Thyroid gland (tissue), 4 donors: ENCODE data around the gene SELP. TPM values are rescaled to one million over a fixed set of nuclear protein-coding genes. Genes with fewer than 3 reads are reported as not detected.

Experiments used
- DNase-seq, 2 donors: peaks; one replicate each; pipeline ENCODE4 v3.0.0-alpha.2; 2019
- H3K27ac ChIP-seq, 3 donors: fragments of 200-600 bp; sonication (generic); 1 replicate in 2 of 3; 2 replicates in 1 of 3; pipeline ENCODE4 v1.5.1; 2016 to 2019; ENCODE audit warnings: mild to moderate bottlenecking in 1 of 3, moderate library complexity in 1 of 3
- H3K27me3 ChIP-seq: fragments of 200-600 bp; sonication (generic); one replicate; pipeline ENCODE4 v1.5.1; 2019
- H3K36me3 ChIP-seq, 2 donors: fragments of 200-600 bp; sonication (generic); one replicate each; pipeline ENCODE4 v1.5.1; 2016 to 2019
- H3K4me1 ChIP-seq, 2 donors: fragments of 200-600 bp; sonication (generic); one replicate each; pipeline ENCODE4 v1.5.1; 2017 to 2019
- H3K4me3 ChIP-seq, 3 donors: fragments of 200-600 bp; sonication (generic); replicated peaks in 1 of 3; 1 replicate in 2 of 3; 2 replicates in 1 of 3; pipeline ENCODE4 v1.5.1; 2016; ENCODE audit warnings: mild to moderate bottlenecking in 1 of 3
- H3K9me3 ChIP-seq: fragments of 200-600 bp; sonication (generic); one replicate; pipeline ENCODE4 v1.5.1; 2017
- POLR2A ChIP-seq, 2 donors: fragments of 450-650 bp; IDR thresholded peaks; one replicate each; pipeline ENCODE4 v1.6.1; 2017; ENCODE audit warnings: antibody characterized with exemption in 2 of 2, mild to moderate bottlenecking in 2 of 2, moderate library complexity in 1 of 2
- WGBS, 2 donors: methylation state at CpG; one replicate each; pipeline ENCODE4 v1.1.5; 2017; 5-methylcytosine and 5-hydroxymethylcytosine counted together
- intact Hi-C: fragments of 100-400 bp; cut with DNase I; formaldehyde crosslinking; loops from one replicate; pipeline ENCODE4 v1.15.1; 2023
- total RNA-seq, 4 donors: library from RNA; depleted of rRNA; stranded (reverse); fragments of >200 nt; gene quantifications; one replicate each; pipeline ENCODE4 v1.2.3, GENCODE V29; 2016
- TF ChIP-seq, protein P1 (sequence below), 6 experiments: fragments of 200-600 bp in 3 of 6; fragments of 450-650 bp in 3 of 6; sonication (generic) in 3 of 6; IDR thresholded peaks; one replicate each; pipeline ENCODE4 v1.5.1; 2016 to 2019; ENCODE audit warnings: antibody characterized with exemption in 6 of 6, mild to moderate bottlenecking in 2 of 6, inconsistent platforms in 1 of 6, moderate library complexity in 1 of 6

Gene SELP
- total RNA-seq, 4 donors from 2014 or later: 3.6 to 8.2 (median 5.4) TPM

GRCh38 chr1:169647512-169647911 lies 17.6 kb upstream of the SELP start:
- no peaks in the 10 kb centered on the region for H3K27me3 ChIP-seq
- H3K4me1 ChIP-seq: no peaks in the 10 kb centered on the region
- intact Hi-C loops: no loop called here

GRCh38 chr1:169644297-169644696 lies 14.4 kb upstream of the SELP start:
- 76 to 80% methylated on average over 3 of the region's 3 CpGs for WGBS, 2 donors
- Histone ChIP-seq H3K27ac (no peak overlapping the region), H3K27me3 (no peaks in the 10 kb centered on the region), H3K4me1 (no peaks in the 10 kb centered on the region), H3K9me3 (no peaks in the 10 kb centered on the region), H3K4me3 (no peak overlapping the region), H3K36me3 (no peaks in the 10 kb centered on the region)
- intact Hi-C loops: no loop called here
- DNase-seq: no peak
- TF ChIP-seq, protein P1, sequence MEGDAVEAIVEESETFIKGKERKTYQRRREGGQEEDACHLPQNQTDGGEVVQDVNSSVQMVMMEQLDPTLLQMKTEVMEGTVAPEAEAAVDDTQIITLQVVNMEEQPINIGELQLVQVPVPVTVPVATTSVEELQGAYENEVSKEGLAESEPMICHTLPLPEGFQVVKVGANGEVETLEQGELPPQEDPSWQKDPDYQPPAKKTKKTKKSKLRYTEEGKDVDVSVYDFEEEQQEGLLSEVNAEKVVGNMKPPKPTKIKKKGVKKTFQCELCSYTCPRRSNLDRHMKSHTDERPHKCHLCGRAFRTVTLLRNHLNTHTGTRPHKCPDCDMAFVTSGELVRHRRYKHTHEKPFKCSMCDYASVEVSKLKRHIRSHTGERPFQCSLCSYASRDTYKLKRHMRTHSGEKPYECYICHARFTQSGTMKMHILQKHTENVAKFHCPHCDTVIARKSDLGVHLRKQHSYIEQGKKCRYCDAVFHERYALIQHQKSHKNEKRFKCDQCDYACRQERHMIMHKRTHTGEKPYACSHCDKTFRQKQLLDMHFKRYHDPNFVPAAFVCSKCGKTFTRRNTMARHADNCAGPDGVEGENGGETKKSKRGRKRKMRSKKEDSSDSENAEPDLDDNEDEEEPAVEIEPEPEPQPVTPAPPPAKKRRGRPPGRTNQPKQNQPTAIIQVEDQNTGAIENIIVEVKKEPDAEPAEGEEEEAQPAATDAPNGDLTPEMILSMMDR (IDR thresholded peaks at IDR 0.05): no peak
- no peak for TF ChIP-seq POLR2A (IDR thresholded peaks at IDR 0.05)

More at GRCh38 chr1:169647512-169647911, 17.6 kb upstream of the SELP start:
- no peak for DNase-seq
- Histone ChIP-seq H3K9me3 (no peaks in the 10 kb centered on the region), H3K4me3 (no peak overlapping the region), H3K27ac (no peak overlapping the region), H3K36me3 (no peaks in the 10 kb centered on the region)
- TF ChIP-seq, protein P1 (IDR thresholded peaks at IDR 0.05): no peak
- no peak for TF ChIP-seq POLR2A (IDR thresholded peaks at IDR 0.05)

DNA sequence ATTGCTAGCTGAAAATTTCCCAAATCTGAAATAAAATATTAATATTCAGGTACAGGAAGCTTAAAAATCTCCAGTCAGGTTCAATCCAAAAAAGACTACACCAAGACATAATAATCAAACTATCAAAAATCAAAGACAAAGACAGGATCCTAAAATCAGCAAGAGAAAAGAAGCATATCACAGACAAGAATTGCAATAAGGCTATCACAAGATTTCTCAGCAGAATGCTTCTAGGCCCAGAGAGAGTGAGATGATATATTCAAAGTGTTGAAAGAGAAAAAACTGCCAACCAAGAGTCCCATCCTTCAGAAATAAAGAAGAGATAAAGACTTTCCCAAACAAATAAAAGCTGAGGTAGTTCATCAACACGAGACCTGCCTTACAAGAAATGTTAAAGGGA lies 5.0 kb upstream of the SELP start:
- no peak for DNase-seq
- intact Hi-C loops: no loop called here
- no peaks in the 10 kb centered on the region for H3K9me3 ChIP-seq
- no peaks in the 10 kb centered on the region for H3K36me3 ChIP-seq
- WGBS, 2 donors: 90 to 95% methylated on average over 1 of the region's 1 CpG
- no peaks in the 10 kb centered on the region for H3K27me3 ChIP-seq
- no peak overlapping the region for H3K27ac ChIP-seq
- peaks cover 0 to 5% of the 10 kb centered on the region in 2 donors for H3K4me1 ChIP-seq
- TF ChIP-seq, protein P1 (IDR thresholded peaks at IDR 0.05): no peak
- no peak for TF ChIP-seq POLR2A (IDR thresholded peaks at IDR 0.05)
- H3K4me3 ChIP-seq: no peak overlapping the region

- Histone ChIP-seq H3K27ac (no peak overlapping the region), H3K9me3 (no peaks in the 10 kb centered on the region), H3K4me1 (peaks cover 0 to 9% of the 10 kb centered on the region in 2 donors), H3K36me3 (no peaks in the 10 kb centered on the region), H3K4me3 (no peak overlapping the region), H3K27me3 (no peaks in the 10 kb centered on the region)
- WGBS, 2 donors: 93 to 96% methylated on average over 1 of the region's 1 CpG
- DNase-seq: no peak
- no peak for TF ChIP-seq POLR2A (IDR thresholded peaks at IDR 0.05)
- TF ChIP-seq, protein P1 (IDR thresholded peaks at IDR 0.05): no peak
- intact Hi-C loops: no loop called here
These were observed 4.2 kb upstream of the SELP start for GRCh38 chr1:169634145-169634544.

- DNase-seq: no peak
- Histone ChIP-seq H3K36me3 (no peaks in the 10 kb centered on the region), H3K27ac (no peak overlapping the region), H3K9me3 (no peaks in the 10 kb centered on the region), H3K27me3 (no peaks in the 10 kb centered on the region), H3K4me1 (peaks cover 0 to 9% of the 10 kb centered on the region in 2 donors), H3K4me3 (no peak overlapping the region)
- WGBS, 2 donors: 91 to 94% methylated on average over 3 of the region's 3 CpGs
- TF ChIP-seq, protein P1 (IDR thresholded peaks at IDR 0.05): no peak
- TF ChIP-seq POLR2A (IDR thresholded peaks at IDR 0.05): no peak
- intact Hi-C loops: no loop called here
These were observed 1.3 kb upstream of the SELP start for GRCh38 chr1:169631249-169631648.
